ENCODE results near the gene SFXN5.

DNA sequence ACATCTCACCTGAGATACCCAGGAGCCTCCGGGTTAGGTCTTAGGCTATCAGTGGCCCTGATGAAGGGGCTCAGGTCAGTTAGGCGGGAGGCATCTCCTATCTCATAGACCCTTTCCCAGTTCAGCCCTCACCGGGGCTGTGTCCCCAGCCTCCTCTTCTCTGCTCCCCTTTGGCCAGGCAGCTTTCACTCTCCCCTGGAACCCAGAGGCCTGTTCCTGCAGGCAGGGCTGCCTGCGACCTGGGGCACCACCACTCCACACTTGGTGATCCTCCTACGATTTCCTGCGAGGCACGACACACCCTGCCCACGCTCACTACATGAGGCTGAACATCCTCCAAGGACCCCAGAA is 51.2 kb downstream of the SFXN5 start:
- TF ChIP-seq, protein P1, sequence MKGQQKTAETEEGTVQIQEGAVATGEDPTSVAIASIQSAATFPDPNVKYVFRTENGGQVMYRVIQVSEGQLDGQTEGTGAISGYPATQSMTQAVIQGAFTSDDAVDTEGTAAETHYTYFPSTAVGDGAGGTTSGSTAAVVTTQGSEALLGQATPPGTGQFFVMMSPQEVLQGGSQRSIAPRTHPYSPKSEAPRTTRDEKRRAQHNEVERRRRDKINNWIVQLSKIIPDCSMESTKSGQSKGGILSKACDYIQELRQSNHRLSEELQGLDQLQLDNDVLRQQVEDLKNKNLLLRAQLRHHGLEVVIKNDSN (IDR thresholded peaks at IDR 0.05): no peak
- no peak for TF ChIP-seq YY1 (IDR thresholded peaks at IDR 0.05; ENCODE audit: low read depth)
- TF ChIP-seq EGR1 (IDR thresholded peaks at IDR 0.05): no peak
- TF ChIP-seq, protein P2, sequence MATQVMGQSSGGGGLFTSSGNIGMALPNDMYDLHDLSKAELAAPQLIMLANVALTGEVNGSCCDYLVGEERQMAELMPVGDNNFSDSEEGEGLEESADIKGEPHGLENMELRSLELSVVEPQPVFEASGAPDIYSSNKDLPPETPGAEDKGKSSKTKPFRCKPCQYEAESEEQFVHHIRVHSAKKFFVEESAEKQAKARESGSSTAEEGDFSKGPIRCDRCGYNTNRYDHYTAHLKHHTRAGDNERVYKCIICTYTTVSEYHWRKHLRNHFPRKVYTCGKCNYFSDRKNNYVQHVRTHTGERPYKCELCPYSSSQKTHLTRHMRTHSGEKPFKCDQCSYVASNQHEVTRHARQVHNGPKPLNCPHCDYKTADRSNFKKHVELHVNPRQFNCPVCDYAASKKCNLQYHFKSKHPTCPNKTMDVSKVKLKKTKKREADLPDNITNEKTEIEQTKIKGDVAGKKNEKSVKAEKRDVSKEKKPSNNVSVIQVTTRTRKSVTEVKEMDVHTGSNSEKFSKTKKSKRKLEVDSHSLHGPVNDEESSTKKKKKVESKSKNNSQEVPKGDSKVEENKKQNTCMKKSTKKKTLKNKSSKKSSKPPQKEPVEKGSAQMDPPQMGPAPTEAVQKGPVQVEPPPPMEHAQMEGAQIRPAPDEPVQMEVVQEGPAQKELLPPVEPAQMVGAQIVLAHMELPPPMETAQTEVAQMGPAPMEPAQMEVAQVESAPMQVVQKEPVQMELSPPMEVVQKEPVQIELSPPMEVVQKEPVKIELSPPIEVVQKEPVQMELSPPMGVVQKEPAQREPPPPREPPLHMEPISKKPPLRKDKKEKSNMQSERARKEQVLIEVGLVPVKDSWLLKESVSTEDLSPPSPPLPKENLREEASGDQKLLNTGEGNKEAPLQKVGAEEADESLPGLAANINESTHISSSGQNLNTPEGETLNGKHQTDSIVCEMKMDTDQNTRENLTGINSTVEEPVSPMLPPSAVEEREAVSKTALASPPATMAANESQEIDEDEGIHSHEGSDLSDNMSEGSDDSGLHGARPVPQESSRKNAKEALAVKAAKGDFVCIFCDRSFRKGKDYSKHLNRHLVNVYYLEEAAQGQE (IDR thresholded peaks at IDR 0.05; ENCODE audit: low read depth): no peak
- TF ChIP-seq EP300 (IDR thresholded peaks at IDR 0.05; ENCODE audit: borderline replicate concordance): no peak
- TF ChIP-seq FOXM1 (IDR thresholded peaks at IDR 0.05; ENCODE audit: borderline replicate concordance, low read depth): no peak
- TF ChIP-seq ZBTB7A (IDR thresholded peaks at IDR 0.05; ENCODE audit: low read depth): no peak
